Measurements from ENCODE around the gene FBXL15.
"Not testable (repeated sequence)": the region's sequence is repeated elsewhere in the genome, so short reads cannot be mapped to it uniquely, and the experiment has no call there.

Gene FBXL15

DNA sequence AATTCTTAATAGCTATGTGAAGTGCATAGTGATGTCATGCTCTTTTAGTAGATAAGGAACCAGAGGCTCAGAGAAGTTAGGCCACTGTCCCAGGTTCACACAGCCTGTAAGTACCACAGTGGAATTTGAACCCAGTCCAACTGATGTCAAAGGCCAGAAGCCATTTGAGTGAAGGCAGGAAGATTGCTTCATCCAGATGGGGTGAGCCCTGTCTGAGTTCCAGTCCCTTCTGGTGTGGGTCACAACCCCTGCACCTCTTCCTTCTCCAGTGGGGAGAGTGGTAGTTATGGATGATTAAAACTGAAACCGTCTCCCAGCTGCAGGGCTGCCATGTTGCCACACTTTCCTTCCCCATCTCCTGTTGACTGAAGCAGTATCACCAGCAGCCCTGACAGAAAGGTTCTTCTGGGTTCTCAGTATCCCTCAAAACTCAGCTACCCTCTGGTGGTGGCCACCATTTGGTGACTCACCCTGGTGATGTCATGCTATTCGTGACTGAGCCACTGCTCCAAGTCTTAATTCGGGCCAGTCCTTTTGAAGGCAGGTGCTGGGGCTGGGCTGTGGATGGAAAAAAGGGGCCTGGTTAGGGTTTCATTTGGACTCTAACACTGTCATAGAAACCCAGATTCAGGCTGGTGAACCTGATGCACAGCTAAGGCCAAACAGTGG, 32.2 kb downstream of the FBXL15 start:
- Histone ChIP-seq H3K9ac (ENCODE audit: low read length in 5 of 5) (no peak overlapping the region), H3K4me1 (ENCODE audit: control insufficient read depth in 5 of 5, insufficient read depth in 5 of 5, low read length in 5 of 5) (peaks cover 7 to 37% (median 23%) of the 10 kb centered on the region in 5 donors), H3K4me3 (ENCODE audit: low read depth in 1 of 5, low read length in 5 of 5) (no peak overlapping the region), H3K9me3 (ENCODE audit: control insufficient read depth in 5 of 5, low read length in 5 of 5) (no peaks in the 10 kb centered on the region), H3K27me3 (ENCODE audit: control insufficient read depth in 5 of 5, insufficient read depth in 4 of 5, low read length in 5 of 5) (no peaks in the 10 kb centered on the region), H3K27ac (ENCODE audit: low read depth, low read length) (no peak overlapping the region), H3K36me3 (ENCODE audit: control insufficient read depth in 5 of 5, insufficient read depth in 5 of 5, low read length in 5 of 5) (no peaks in the 10 kb centered on the region)

DNA sequence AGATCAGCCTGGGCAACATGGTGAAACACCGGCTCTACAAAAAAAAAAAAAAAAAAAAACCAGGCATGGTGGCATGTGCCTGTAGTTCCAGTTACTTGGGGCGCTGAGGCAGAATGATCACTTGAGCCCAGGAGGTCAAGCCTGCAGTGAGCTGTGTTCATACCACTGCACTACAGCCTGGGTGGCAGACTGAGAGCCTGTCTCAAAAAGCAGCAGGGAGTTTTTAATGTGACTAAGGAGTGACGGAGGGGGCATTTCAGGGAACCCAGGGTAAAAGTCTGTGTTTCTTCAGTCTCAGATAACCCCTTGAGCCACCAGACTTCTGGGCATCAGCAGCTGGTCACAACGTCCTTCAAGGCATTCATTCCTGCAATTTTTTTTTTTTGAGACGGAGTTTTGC, 32.9 kb downstream of the FBXL15 start:
- Histone ChIP-seq H3K4me3 (ENCODE audit: low read depth in 1 of 5, low read length in 5 of 5) (no peak overlapping the region), H3K27me3 (ENCODE audit: control insufficient read depth in 5 of 5, insufficient read depth in 4 of 5, low read length in 5 of 5) (no peaks in the 10 kb centered on the region), H3K27ac (ENCODE audit: low read depth, low read length) (no peak overlapping the region), H3K9ac (ENCODE audit: low read length in 5 of 5) (no peak overlapping the region), H3K9me3 (ENCODE audit: control insufficient read depth in 5 of 5, low read length in 5 of 5) (no peaks in the 10 kb centered on the region), H3K36me3 (ENCODE audit: control insufficient read depth in 5 of 5, insufficient read depth in 5 of 5, low read length in 5 of 5) (no peaks in the 10 kb centered on the region), H3K4me1 (ENCODE audit: control insufficient read depth in 5 of 5, insufficient read depth in 5 of 5, low read length in 5 of 5) (peaks cover 7 to 37% (median 23%) of the 10 kb centered on the region in 5 donors)

DNA sequence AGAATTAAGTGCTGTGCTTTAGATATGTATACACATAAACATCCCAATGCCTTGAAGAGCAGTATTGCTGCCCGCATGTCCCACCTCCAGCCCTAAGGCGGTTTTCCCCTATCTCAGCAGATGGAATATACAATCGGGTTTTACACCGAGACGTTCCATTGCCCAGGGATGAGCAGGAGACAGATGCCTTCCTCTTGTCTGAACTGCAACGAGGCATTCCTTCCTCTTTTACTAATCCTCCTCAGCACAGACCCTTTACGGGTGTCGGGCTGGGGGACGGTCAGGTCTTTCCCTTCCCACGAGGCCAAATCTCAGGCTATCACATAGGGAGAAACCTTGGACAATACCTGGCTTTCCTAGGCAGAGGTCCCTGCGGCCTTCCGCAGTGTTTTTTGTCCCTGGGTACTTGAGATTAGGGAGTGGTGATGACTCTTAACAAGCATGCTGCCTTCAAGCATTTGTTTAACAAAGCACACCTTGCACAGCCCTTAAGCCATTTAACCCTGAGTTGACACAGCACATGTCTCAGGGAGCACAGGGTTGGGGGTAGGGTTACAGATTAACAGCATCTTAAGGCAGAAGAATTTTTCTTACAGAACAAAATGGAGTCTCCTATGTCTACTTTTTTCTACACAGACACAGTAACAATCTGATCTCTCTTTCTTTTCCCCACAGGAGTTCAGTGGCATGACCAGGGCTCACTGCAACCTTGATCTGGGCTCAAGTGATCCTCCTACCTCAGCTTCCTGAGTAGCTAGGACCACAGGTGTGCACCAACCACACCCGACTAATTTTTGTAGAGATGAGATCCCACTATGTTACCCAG, 34.2 kb downstream of the FBXL15 start:
- not testable (repeated sequence) for H3K9ac ChIP-seq (ENCODE audit: low read length in 5 of 5); H3K4me3 ChIP-seq (ENCODE audit: low read depth in 1 of 5, low read length in 5 of 5); H3K36me3 ChIP-seq (ENCODE audit: control insufficient read depth in 5 of 5, insufficient read depth in 5 of 5, low read length in 5 of 5); H3K9me3 ChIP-seq (ENCODE audit: control insufficient read depth in 5 of 5, low read length in 5 of 5); H3K27ac ChIP-seq (ENCODE audit: low read depth, low read length); H3K27me3 ChIP-seq (ENCODE audit: control insufficient read depth in 5 of 5, insufficient read depth in 4 of 5, low read length in 5 of 5)
- peaks cover 7 to 32% (median 16%) of the 10 kb centered on the region in 5 donors for H3K4me1 ChIP-seq (ENCODE audit: control insufficient read depth in 5 of 5, insufficient read depth in 5 of 5, low read length in 5 of 5)

DNA sequence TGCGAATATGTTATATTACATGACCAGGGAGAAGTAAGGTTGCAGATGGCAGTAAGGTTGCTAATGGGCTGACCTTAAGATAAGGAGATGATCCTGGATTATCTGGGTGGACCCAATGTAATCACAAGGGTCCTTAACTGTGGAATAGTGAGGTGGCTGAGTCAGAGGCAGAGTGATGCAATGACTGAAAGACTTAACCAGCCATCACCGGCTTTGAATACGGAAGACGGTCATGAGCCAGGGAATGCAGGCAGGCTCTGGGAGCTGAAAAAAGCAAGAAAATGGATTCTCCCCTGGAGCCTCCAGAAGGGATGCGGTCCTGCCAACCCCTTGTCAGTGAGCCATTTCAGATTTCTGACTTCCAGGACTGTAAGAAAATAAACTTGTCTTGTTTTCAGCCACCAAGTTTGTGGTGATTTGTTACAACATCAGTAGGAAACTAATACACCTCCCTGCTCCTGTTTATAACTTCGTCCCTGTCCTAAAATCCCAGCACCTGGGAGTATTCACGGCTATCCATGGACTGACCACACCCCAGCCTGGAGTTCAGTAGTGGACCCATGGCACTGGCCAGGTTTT, 35.3 kb downstream of the FBXL15 start:
- Histone ChIP-seq H3K4me1 (ENCODE audit: control insufficient read depth in 5 of 5, insufficient read depth in 5 of 5, low read length in 5 of 5) (peaks cover 7 to 27% (median 15%) of the 10 kb centered on the region in 5 donors), H3K9me3 (ENCODE audit: control insufficient read depth in 5 of 5, low read length in 5 of 5) (no peaks in the 10 kb centered on the region), H3K27ac (ENCODE audit: low read depth, low read length) (no peak overlapping the region), H3K4me3 (ENCODE audit: low read depth in 1 of 5, low read length in 5 of 5) (no peak overlapping the region), H3K36me3 (ENCODE audit: control insufficient read depth in 5 of 5, insufficient read depth in 5 of 5, low read length in 5 of 5) (no peaks in the 10 kb centered on the region), H3K9ac (ENCODE audit: low read length in 5 of 5) (no peak overlapping the region), H3K27me3 (ENCODE audit: control insufficient read depth in 5 of 5, insufficient read depth in 4 of 5, low read length in 5 of 5) (no peaks in the 10 kb centered on the region)

DNA sequence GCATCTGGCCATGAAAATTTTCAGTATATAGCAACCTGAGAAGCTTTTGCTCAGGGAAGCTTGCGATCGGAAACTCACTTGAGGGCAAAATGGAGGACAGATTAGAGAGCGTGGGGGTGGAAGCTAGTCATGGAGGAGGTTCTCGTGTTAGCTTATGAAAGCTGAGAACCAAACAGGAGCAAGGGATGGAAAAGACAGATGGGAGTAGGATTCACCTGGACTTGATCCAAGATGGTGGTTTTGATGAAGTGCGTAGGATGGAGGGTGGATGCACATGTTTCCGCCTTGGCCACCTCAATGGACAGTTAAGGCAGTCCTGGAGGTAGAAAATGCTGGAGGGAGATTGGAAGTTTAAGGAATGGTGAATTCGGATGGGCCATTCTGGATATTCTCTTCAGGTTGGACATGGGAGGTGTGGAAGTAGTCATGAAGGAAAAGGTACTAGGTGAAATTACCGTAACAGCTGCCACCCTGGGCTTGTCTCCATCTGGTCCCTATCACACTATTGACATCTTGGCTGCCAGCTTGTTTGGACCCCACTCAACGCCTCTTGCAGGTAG, 37.0 kb downstream of the FBXL15 start:
- no peaks in the 10 kb centered on the region for H3K36me3 ChIP-seq (ENCODE audit: control insufficient read depth in 5 of 5, insufficient read depth in 5 of 5, low read length in 5 of 5)
- no peaks in the 10 kb centered on the region for H3K27me3 ChIP-seq (ENCODE audit: control insufficient read depth in 5 of 5, insufficient read depth in 4 of 5, low read length in 5 of 5)
- no peak overlapping the region for H3K27ac ChIP-seq (ENCODE audit: low read depth, low read length)
- H3K4me3 ChIP-seq (ENCODE audit: low read depth in 1 of 5, low read length in 5 of 5), result no peak overlapping the region
- H3K9ac ChIP-seq (ENCODE audit: low read length in 5 of 5), result no peak overlapping the region
- peaks cover under 1 to 32% (median 18%) of the 10 kb centered on the region in 5 donors for H3K4me1 ChIP-seq (ENCODE audit: control insufficient read depth in 5 of 5, insufficient read depth in 5 of 5, low read length in 5 of 5)
- H3K9me3 ChIP-seq (ENCODE audit: control insufficient read depth in 5 of 5, low read length in 5 of 5), result no peaks in the 10 kb centered on the region

DNA sequence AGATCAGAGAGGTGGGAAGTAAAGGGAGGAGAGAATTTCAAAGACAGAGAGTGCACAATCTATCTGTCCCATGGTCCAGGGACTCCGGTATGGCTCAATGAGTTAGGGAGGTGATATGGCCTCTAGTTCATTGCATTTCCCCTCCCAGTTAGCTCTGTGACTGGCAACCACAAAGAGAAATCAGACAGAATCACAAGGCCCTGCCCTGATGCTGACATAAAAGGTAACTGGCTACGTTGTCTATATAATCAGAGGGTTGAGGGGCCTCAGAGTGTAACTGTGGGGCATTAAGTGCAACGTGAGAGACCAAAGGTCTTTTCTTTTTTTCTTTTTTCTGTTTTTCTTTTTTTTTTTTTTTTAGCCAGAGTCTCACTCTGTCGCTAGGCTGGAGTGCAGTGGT, 38.0 kb downstream of the FBXL15 start:
- no peak overlapping the region for H3K9ac ChIP-seq (ENCODE audit: low read length in 5 of 5)
- no peaks in the 10 kb centered on the region for H3K27me3 ChIP-seq (ENCODE audit: control insufficient read depth in 5 of 5, insufficient read depth in 4 of 5, low read length in 5 of 5)
- H3K36me3 ChIP-seq (ENCODE audit: control insufficient read depth in 5 of 5, insufficient read depth in 5 of 5, low read length in 5 of 5), result no peaks in the 10 kb centered on the region
- H3K4me3 ChIP-seq (ENCODE audit: low read depth in 1 of 5, low read length in 5 of 5), result no peak overlapping the region
- no peaks in the 10 kb centered on the region for H3K9me3 ChIP-seq (ENCODE audit: control insufficient read depth in 5 of 5, low read length in 5 of 5)
- H3K27ac ChIP-seq (ENCODE audit: low read depth, low read length), result no peak overlapping the region
- peaks cover 0 to 30% (median 23%) of the 10 kb centered on the region in 5 donors for H3K4me1 ChIP-seq (ENCODE audit: control insufficient read depth in 5 of 5, insufficient read depth in 5 of 5, low read length in 5 of 5)

DNA sequence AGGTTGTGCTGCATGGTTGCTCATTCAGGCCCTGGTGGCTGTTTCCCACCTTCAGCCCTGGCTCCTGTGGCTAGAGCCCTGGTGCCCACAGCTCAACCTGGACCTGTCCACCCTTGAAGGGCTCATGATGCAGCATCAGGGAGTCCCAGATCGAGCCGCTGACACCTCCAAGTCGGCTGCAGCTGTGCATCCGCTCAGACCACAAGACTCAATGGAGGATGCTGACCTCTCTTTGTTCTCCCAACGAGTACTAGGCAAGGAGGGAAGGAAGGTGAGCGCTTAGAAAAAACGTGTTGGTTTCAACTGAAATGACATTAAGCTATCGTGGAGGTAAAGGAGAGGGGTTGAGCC, 40.2 kb downstream of the FBXL15 start:
- H3K9ac ChIP-seq (ENCODE audit: low read length in 5 of 5), result peak overlapping the region in 4 of 5 donors; percentile 56 to 79 (median 62)
- H3K27me3 ChIP-seq (ENCODE audit: control insufficient read depth in 5 of 5, insufficient read depth in 4 of 5, low read length in 5 of 5), result no peaks in the 10 kb centered on the region
- no peaks in the 10 kb centered on the region for H3K9me3 ChIP-seq (ENCODE audit: control insufficient read depth in 5 of 5, low read length in 5 of 5)
- peaks cover 0 to 29% (median 23%) of the 10 kb centered on the region in 5 donors for H3K4me1 ChIP-seq (ENCODE audit: control insufficient read depth in 5 of 5, insufficient read depth in 5 of 5, low read length in 5 of 5)
- no peaks in the 10 kb centered on the region for H3K36me3 ChIP-seq (ENCODE audit: control insufficient read depth in 5 of 5, insufficient read depth in 5 of 5, low read length in 5 of 5)
- peak overlapping the region; percentile 63 to 80 (median 75) for H3K4me3 ChIP-seq (ENCODE audit: low read depth in 1 of 5, low read length in 5 of 5)
- H3K27ac ChIP-seq (ENCODE audit: low read depth, low read length), result no peak overlapping the region

DNA sequence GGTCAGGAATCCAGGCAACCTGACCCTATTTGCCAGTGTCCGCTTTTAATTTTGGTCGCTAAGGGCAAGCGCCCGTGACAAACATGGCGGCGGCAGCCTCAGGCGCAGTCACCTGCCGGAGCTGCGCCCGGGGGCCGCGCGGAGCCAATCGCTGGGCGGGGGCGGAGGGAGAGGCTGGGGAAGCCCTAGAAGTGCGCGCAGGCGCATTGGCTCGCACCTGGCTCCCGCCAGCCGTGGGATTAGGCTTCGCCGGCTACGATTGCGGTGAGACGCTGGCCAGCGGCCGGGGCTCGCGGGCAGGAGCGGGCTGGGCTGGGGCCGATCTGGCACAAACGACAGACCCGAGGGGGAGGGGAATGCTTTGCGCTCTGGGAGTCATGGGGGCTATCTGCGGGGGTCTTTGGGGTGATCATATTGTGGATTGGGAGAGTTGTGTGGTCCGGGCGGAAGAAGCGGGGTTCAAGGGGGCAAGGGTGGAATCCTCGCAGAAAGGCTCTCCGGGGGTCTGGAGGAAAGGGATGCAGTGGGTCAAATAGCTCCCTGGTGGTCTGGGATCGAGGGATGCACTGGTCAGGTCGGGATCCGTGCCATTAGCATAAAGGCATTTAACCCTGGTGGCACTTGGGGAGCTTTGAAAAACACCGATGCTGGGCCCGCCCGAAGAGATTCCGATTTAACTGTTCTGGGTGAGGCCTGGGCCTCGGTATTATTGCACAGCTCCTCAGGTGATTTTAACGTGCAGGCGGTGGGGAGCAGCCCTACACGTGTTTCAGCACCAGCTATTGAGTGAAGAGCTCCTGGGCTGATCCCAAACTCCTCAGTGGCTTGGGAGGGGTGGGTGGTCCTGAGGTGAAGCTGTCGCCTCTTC, 40.8 kb downstream of the FBXL15 start:
- Histone ChIP-seq H3K36me3 (ENCODE audit: control insufficient read depth in 5 of 5, insufficient read depth in 5 of 5, low read length in 5 of 5) (no peaks in the 10 kb centered on the region), H3K4me3 (ENCODE audit: low read depth in 1 of 5, low read length in 5 of 5) (peak overlapping the region; percentile 63 to 80 (median 75)), H3K4me1 (ENCODE audit: control insufficient read depth in 5 of 5, insufficient read depth in 5 of 5, low read length in 5 of 5) (peaks cover 0 to 29% (median 23%) of the 10 kb centered on the region in 5 donors), H3K27me3 (ENCODE audit: control insufficient read depth in 5 of 5, insufficient read depth in 4 of 5, low read length in 5 of 5) (no peaks in the 10 kb centered on the region), H3K27ac (ENCODE audit: low read depth, low read length) (no peak overlapping the region), H3K9ac (ENCODE audit: low read length in 5 of 5) (peak overlapping the region in 4 of 5 donors; percentile 56 to 79 (median 62)), H3K9me3 (ENCODE audit: control insufficient read depth in 5 of 5, low read length in 5 of 5) (no peaks in the 10 kb centered on the region)

DNA sequence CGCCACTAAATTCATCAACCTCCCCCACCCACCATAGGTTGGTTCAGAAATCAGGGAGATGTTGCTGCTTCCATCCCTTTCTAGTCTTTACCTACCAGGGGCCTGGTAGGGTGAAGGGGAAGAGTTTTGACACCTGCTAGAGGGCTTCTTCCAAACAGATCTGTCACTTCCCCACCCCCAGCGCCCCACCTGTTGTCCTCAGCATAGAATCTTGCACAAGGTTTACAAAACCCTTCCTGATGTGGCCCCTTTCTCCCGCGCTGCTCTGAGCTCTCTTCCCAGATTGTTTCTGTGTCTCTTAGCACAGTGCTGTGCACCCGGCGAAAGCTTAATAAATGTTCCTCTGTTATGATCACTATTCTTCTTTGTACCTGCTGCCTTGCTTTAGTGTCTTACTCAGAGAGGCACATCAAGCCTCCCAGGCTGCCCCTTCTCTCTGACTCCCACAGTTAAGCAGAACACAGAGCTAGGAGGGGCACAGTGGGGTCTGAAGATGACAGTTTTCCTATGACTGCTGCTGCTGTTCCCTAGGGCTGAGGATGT, 41.9 kb downstream of the FBXL15 start:
- peak overlapping the region in 1 of 5 donors; percentile 68 for H3K9ac ChIP-seq (ENCODE audit: low read length in 5 of 5)
- no peaks in the 10 kb centered on the region for H3K9me3 ChIP-seq (ENCODE audit: control insufficient read depth in 5 of 5, low read length in 5 of 5)
- no peak overlapping the region for H3K27ac ChIP-seq (ENCODE audit: low read depth, low read length)
- H3K4me1 ChIP-seq (ENCODE audit: control insufficient read depth in 5 of 5, insufficient read depth in 5 of 5, low read length in 5 of 5), result peaks cover 0 to 29% (median 23%) of the 10 kb centered on the region in 5 donors
- H3K36me3 ChIP-seq (ENCODE audit: control insufficient read depth in 5 of 5, insufficient read depth in 5 of 5, low read length in 5 of 5), result no peaks in the 10 kb centered on the region
- H3K4me3 ChIP-seq (ENCODE audit: low read depth in 1 of 5, low read length in 5 of 5), result peak overlapping the region in 1 of 5 donors; percentile 35
- no peaks in the 10 kb centered on the region for H3K27me3 ChIP-seq (ENCODE audit: control insufficient read depth in 5 of 5, insufficient read depth in 4 of 5, low read length in 5 of 5)
